AG04449 (cell line): ENCODE measurements around the gene FOXL3.

Experiments used
- CTCF ChIA-PET: fragments of 350-600 bp; formaldehyde crosslinking; extraction: SDS; loops from one replicate; lab custom pipeline; 2021; ENCODE audit warnings: antibody characterized with exemption; lab: Yijun Ruan, JAX
- POLR2A ChIA-PET: fragments of 400-600, 350-600 bp; formaldehyde crosslinking; extraction: SDS; loops from one replicate; lab custom pipeline; 2020; ENCODE audit warnings: antibody characterized with exemption, inconsistent platforms; lab: Yijun Ruan, JAX
- DNase-seq: peaks from one replicate; pipeline ENCODE4 v3.0.0-alpha.2; 2010; ENCODE audit warnings: low read depth, low spot score
- H3K4me3 ChIP-seq: 2 replicates; pipeline ENCODE4 v1.5.1; 2011; ENCODE audit warnings: low read depth, mild to moderate bottlenecking, control low read depth, low read length
- CTCF ChIP-seq: IDR thresholded peaks from one replicate; pipeline ENCODE4 v1.5.1; 2011; ENCODE audit warnings: mild to moderate bottlenecking, moderate library complexity, low read length, control low read depth, inconsistent platforms; ENCODE audit not compliant: insufficient read depth; ENCODE audit errors: missing control alignments

The FOXL3 gene

DNA sequence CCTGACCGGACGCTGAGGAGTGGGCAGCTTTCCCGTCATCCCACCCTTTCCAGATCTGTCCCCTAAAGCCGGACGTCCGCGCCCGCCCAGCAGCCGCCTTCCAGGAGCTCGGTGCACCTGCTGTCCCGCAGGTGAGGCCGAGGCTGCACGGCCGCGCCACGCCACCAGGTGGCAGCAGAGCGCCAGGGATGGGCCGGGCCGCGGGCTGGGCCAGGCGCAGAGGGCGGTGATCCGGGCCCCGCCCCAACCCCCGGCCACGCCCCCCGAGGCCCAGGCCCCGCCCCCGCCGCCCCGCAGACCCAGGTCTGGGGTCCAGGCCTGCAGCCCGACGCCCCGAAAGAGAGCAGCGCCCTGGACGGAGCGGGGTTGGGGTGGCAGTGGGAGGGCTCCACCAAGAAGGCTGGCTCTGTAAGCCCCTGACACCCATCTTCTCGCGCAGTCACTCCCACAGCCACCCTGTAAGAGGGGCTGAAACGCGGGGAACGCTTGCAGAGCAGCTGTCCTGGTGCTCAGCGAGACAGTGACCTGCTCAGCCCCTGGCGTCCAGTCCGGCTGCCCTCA is 32.2 kb downstream of the FOXL3 start:
- no peak for DNase-seq
- ChIA-PET CTCF (interaction anchor here (0.6 to 8.2 kb wide), 26 partner anchors 9 to 551 kb away, joined by 3 to 166 read pairs (median 4); partner anchors contain the start of genes DNAAF5 and PRKAR1B), POLR2A (no interaction called here)
- TF ChIP-seq CTCF, result peak; percentile 86
- H3K4me3 ChIP-seq, result no peak overlapping the region

- ChIA-PET POLR2A (no interaction called here), CTCF (interaction anchor here (0.6 to 8.2 kb wide), 15 partner anchors 8 to 550 kb away, joined by 3 to 166 read pairs (median 4); partner anchors contain the start of genes DNAAF5 and PRKAR1B)
- no peak overlapping the region for H3K4me3 ChIP-seq
- no peak for DNase-seq
- no peak for TF ChIP-seq CTCF
These were observed 32.7 kb downstream of the FOXL3 start for GRCh38 chr7:322708-323111.

DNA sequence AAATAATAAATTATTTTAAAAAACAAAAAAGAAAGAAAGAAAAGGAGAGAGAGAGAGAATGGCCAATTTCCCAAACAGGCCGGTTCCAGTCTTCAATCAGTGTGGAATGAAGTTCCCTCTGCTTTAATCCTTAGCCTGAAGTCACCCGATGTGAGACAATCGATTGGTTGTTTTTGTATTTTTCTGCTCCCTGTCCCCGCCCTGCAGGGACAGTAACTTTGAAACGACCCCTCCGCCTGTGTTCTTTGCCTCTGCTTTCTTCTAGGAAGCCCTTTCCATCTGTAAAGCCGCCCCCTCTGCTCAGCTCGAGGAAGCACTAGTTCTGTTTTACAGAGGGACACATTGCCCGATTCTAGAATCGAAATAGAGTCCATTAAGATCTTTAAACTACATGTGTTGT is 33.4 kb downstream of the FOXL3 start:
- H3K4me3 ChIP-seq, result no peak overlapping the region
- ChIA-PET CTCF (interaction anchor here (0.7 to 8.2 kb wide), 6 partner anchors 11 to 460 kb away, joined by 3 to 166 read pairs (median 6); no protein-coding TSS in a partner anchor), POLR2A (no interaction called here)
- DNase-seq, result no peak
- TF ChIP-seq CTCF, result no peak

GRCh38 chr7:324011-324410 is 34.0 kb downstream of the FOXL3 start:
- CTCF ChIA-PET, result no interaction called here

GRCh38 chr7:325051-325798 is 35.3 kb downstream of the FOXL3 start:
- no peak for DNase-seq
- POLR2A ChIA-PET, result no interaction called here
- no peak overlapping the region for H3K4me3 ChIP-seq
- TF ChIP-seq CTCF, result no peak
- CTCF ChIA-PET, result interaction anchor here (1.4 kb wide), 1 partner anchor 312 kb away, joined by 3 read pairs; no protein-coding TSS in a partner anchor

More at GRCh38 chr7:324011-324410, 34.0 kb downstream of the FOXL3 start:
- POLR2A ChIA-PET, result no interaction called here
- no peak overlapping the region for H3K4me3 ChIP-seq
- no peak for TF ChIP-seq CTCF
- no peak for DNase-seq

DNA sequence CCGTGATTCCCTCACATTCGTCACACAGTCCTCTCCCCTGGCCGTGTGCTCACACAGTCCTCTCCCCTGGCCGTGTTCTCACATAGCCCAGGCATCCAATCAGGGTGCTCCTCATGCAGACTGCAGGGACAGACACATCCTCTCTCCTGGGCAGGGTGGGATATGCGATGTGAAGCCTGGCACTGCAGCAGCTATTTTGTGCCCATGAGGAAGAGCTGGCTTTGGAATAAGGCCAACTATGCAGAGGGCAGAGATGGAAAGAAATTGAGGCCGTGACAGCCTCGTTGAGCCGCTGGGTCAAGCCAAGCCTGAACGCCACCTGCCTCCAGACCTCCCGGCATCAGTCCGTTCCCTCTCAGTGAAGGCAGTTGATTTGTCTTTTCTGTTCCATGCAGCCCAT is 35.8 kb downstream of the FOXL3 start:
- DNase-seq, result no peak
- POLR2A ChIA-PET, result no interaction called here
- CTCF ChIA-PET, result interaction anchor here (1.1 to 1.4 kb wide), 2 partner anchors 312 to 445 kb away, joined by 3 read pairs; no protein-coding TSS in a partner anchor
- no peak for TF ChIP-seq CTCF
- H3K4me3 ChIP-seq, result no peak overlapping the region
